Ramos (cell line): Measurements from ENCODE around the gene CLHC1.
"Not testable (repeated sequence)": the region's sequence is repeated elsewhere in the genome, so short reads cannot be mapped to it uniquely, and the experiment has no call there.

Experiments
- in situ Hi-C: fragments of 300-500 bp; cut with MboI; formaldehyde crosslinking; loops from one replicate; pipeline ENCODE4 v1.14.3; 2022; ENCODE audit warnings: low sequenced_read_pairs; ENCODE audit not compliant: unreplicated experiment

The CLHC1 gene

DNA sequence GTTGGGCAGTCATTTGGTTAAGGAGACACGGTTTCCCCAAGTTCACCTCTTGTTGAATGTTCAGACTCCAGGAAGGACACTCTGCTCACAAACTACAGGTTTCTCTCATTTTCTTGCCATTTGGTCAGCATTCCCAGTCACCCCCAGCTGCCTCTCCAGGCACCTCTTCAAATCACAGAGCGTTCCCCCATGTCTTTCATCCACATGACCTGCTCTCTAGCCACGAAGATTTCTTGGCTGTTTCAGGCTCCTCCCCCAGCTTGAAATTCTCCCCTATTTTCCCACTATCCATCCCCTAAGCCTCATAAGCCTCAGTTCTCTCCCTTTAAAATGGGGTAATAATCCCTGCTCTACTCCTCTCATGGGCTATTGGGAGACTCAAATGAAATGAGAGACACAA, 92.8 kb downstream of the CLHC1 start:
- in situ Hi-C loops = no loop called here

DNA sequence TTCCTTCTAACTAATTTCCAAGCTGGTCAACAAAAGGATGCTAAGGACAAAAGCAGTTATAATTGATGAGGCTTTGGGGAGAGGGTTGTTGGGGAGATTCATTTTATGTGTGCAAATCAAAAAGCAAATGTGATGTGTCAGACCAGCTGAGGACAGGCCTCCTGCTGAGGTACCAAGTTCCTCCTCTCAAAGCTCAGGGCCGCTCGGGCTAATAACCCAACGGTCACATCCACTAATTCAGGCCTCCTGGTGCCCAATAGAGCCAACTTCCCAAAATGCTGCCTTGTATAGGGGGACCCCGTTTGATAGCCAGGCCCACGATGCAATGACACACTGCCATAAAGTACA, 93.2 kb downstream of the CLHC1 start:
- in situ Hi-C loops = no loop called here

DNA sequence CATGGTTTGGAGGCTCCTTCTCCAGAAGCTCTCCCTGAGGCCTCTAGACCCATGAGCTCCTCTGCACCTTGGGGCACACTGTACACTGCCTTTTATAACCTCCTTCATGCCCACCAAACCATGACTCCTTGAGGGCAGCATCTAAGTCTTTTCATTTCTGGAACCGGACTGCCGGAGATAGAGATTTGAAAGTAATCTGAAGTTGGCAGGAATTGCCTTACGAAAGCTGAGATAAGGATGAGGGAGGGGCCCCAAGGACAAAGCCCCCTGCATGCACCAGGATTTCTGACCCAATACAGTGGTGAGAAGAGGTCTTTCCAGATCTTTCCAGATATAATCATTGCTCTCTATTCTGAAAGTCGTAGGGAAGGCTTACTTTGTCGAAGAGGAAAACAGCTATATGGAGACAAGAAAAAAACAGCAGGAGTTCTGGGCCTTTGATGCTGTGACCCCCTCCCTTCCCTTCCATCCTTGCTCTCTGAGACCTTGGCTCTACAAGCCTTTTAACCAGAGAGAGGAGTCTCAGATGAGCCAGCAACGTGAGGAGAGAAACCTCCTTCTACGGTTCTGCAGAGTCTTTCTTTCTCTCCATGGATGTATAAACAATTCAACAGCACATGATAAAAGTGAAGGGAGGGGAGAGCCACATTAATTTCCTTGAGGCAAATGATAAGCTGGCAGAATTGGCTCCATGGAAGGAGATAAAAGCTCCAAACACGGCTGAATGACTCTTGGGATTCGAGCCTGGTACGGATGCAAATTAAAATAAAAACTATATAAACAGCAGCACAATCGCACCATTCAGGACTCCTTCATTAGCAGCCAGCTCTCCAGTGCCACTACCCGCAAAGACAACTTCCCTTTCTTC, 93.8 kb downstream of the CLHC1 start:
- in situ Hi-C loops = no loop called here

DNA sequence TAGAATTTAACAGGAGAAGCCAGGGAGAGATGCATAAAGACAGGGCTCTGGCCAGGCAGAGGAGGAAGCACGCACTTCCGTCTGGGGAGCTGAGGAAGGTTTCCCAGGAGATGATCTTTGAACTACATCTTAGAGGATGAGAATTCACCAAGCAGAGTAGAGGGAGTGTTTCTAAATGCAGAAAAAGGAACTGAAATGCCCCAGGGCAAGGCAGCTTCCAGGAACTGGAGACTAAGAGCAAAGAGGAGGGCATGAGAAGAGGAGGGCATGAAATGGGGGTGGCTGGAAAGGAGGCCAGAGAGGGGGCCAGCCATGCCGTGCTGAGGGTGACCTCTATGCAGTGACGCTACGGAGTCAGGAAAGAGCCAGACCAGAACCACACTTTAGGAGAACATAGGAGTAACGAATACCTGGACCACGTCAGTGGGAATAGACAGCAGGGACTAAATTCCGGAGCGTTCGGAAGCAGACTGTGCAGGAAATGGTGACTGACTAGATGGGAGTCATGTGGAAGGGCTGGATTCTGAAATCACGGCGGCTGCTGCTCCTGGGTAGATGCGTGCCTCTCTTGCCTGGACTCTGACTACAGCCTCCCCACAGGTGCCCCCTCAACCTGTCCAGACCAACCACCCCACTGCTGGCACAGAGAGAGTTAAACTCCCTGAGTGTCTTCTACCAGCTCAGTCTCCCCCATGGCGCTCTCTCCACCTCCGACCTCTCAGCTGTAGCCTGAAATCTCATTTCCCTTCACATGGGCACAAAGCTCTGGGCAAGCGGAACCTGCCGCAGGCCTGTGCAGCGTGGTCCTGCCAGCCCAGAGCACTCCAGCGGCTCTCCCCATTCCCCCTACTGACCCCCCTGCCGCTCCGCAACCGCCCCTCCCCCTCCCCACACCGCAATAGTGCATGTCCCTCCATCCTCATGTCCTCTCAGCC, 94.8 kb downstream of the CLHC1 start:
- in situ Hi-C loops = no loop called here

DNA sequence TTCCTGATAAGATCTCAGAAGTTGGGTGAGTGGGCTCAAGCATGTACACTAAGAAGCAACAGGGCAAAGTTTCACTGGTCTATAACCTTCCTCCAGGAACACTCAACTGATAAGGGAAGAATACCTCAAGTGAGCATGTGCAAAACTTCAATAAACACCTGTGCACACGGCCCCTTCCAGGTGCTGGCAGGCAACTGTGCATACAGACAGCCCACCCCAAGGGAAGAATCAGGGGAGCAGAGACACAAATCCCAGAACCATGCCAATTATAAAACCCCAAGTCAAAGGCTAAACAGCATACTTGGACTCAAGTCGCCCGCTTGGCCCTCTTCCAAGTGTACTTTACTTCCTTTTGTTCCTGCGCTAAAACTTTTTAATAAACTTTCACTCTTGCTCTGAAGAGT, 96.0 kb downstream of the CLHC1 start:
- in situ Hi-C loops = no loop called here

DNA sequence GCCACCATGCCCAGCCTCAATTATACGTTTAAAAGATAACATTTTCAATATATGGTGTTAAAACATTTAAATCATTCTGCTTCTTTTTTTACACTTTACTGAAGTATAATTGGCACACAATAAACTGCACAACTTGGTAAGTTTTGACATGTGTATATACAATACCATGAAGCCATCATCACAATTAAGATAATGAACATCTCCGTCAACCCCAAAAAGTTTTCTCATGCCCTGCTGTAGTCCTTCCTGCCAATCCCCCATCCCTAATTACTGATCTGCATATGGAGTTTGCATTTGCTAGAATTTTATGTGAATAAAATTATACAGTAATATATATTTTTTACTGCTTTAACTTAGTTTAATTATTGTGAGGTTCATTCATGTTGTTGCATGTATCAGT, 96.6 kb downstream of the CLHC1 start:
- in situ Hi-C loops = no loop called here

DNA sequence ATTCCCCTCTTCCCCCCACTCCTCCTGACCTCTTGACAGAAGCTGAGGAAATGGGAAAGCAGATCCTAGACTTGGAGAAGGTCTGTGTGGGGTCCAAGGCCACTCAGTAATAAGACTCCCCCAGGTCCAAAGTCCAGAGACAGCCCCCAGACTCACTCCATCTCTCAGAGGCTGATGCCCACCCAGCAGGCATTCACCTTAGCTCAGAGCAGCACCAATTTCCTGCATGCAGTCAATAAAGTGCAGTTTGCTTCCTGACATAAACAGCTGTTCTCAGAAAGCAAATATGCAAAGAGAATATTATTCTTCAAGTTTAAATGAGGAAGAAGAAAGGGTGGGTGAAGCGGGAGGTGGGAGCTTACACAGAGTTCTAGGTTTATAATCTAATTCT, 97.8 kb downstream of the CLHC1 start:
- in situ Hi-C loops = no loop called here

DNA sequence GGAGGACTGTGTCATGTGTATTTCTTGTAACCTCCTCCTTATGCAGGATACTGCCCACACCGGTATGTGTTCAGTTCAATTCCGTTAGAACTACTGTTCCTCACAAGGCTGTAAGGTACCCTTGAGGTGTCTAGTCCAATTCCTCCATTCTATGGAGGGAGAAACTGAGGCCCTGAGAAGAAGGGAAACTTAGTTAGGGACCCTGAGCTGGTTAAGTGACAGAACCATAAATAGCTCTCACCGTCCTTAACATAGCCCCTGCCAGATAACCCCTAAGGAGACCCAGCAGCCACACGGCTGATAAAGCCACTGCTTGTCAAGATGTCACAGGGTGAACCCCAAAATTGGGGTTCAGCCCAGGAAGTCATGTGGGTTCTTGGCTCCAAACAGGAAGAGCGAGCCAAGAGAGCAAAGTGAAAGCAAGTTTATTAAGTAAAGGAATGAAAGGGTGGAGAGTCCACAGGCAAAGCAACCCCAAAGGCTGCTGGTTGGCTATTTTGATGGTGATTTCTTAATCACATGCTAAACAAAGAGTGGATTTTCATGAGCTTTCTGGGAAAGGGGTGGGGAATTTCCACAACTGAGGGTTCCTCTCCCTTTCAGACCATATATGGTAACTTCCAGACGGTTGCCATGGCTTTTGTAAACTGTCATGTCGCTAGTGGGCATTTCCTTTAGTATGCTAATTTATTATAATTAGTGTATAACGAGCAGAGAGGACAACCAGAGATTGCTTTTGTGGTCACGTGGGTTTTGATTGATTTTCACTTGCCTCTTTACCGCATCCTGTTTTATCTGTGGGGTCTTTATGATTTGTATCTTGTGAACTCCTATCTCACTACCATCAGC, 98.4 kb downstream of the CLHC1 start:
- in situ Hi-C loops = no loop called here

DNA sequence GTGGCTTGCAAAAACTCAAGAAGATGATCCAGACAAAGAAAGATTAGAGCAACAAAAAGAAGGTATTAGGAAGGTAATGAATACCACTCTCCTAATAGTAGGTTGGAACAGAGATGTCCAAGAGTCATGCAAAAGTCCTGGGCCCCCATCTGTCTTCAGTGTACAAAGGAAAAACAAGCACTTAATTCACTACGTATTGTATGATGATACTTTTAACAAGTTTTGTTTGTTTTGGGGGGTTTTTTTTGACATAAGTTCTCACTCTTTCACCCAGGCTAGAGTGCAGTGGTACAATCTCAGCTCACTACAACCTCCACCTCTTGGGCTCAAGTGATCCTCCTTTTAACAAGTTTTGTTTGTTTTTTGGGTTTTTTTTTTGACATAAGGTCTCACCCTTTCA, 101.2 kb downstream of the CLHC1 start:
- in situ Hi-C loops = no loop called here

DNA sequence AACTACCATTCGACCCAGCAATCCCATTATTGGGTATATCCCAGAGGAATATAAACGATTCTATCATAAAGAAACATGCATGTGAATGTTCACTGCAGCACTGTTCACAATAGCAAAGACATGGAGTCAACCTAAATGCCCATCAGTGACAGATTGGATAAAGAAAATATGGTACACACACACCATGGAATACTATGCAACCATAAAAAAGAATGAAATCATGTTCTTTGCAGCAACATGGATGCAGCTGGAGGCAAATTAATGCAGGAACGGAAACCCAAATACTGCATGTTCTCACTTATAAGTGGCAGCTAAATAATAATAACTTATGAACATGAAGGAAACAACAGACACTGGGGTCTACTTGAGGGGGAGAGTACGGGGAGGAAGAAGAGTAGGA, 105.5 kb downstream of the CLHC1 start:
- in situ Hi-C loops = not testable (repeated sequence)
